Stomach smooth muscle (tissue), 2 donors: ENCODE measurements around the gene FBXO28.

Source experiments
- H3K27ac ChIP-seq: one replicate; pipeline ENCODE4 v1.7.0; 2013; ENCODE audit warnings: mild to moderate bottlenecking, low read length, inconsistent platforms
- H3K27me3 ChIP-seq, 2 donors: one replicate each; pipeline ENCODE4 v1.7.0; 2013; ENCODE audit warnings: low read length in 2 of 2; ENCODE audit not compliant: insufficient read depth in 2 of 2, control insufficient read depth in 1 of 2
- H3K36me3 ChIP-seq, 2 donors: one replicate each; pipeline ENCODE4 v1.7.0; 2013; ENCODE audit warnings: low read length in 2 of 2; ENCODE audit not compliant: control insufficient read depth in 2 of 2, insufficient read depth in 2 of 2
- H3K4me1 ChIP-seq: one replicate; pipeline ENCODE4 v1.7.0; 2013; ENCODE audit warnings: low read length; ENCODE audit not compliant: control insufficient read depth, insufficient read depth
- H3K4me3 ChIP-seq, 2 donors: one replicate each; pipeline ENCODE4 v1.7.0; 2013; ENCODE audit warnings: low read length in 2 of 2
- H3K9ac ChIP-seq, 2 donors: one replicate each; pipeline ENCODE4 v1.7.0; 2013; ENCODE audit warnings: low read length in 2 of 2, mild to moderate bottlenecking in 1 of 2
- H3K9me3 ChIP-seq, 2 donors: one replicate each; pipeline ENCODE4 v1.7.0; 2013; ENCODE audit warnings: low read length in 2 of 2; ENCODE audit not compliant: control insufficient read depth in 2 of 2
- donor health status: healthy.
- donor health status: Pancreatic carcinoma.

FBXO28 gene

GRCh38 chr1:224080115-224080774, 33.7 kb upstream of the FBXO28 start:
- Histone ChIP-seq H3K27ac (no peak overlapping the region), H3K4me3 (no peak overlapping the region), H3K4me1 (no peaks in the 10 kb centered on the region), H3K36me3 (no peaks in the 10 kb centered on the region), H3K27me3 (no peaks in the 10 kb centered on the region), H3K9ac (no peak overlapping the region), H3K9me3 (no peaks in the 10 kb centered on the region)

GRCh38 chr1:224081604-224082003, 32.3 kb upstream of the FBXO28 start:
- Histone ChIP-seq H3K9ac (no peak overlapping the region), H3K36me3 (no peaks in the 10 kb centered on the region), H3K27me3 (no peaks in the 10 kb centered on the region), H3K27ac (no peak overlapping the region), H3K9me3 (no peaks in the 10 kb centered on the region), H3K4me1 (no peaks in the 10 kb centered on the region), H3K4me3 (no peak overlapping the region)

- no peaks in the 10 kb centered on the region for H3K9me3 ChIP-seq
- no peaks in the 10 kb centered on the region for H3K4me1 ChIP-seq
- no peaks in the 10 kb centered on the region for H3K27me3 ChIP-seq
- no peak overlapping the region for H3K9ac ChIP-seq
- no peaks in the 10 kb centered on the region for H3K36me3 ChIP-seq
- no peak overlapping the region for H3K4me3 ChIP-seq
- no peak overlapping the region for H3K27ac ChIP-seq
Observed at GRCh38 chr1:224082146-224082545, 31.8 kb upstream of the FBXO28 start.

DNA sequence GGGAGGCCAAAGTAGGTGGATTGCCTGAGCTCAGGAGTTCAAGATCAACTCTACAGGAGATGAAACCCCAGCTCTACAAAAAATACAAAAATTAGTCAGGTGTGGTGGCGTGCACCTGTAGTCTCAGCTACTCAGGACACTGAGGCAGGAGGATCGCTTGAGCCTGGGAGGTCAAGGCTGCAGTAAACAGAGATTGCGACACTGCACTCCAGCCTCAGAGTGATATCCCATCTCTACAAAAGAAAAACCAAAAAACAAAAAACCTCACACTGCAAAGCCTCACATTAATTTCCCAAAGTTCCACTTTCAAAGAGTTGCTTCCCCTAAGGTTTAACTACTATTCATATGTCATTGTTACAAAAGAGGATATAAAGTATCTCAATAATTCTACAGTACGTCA, 29.0 kb upstream of the FBXO28 start:
- no peaks in the 10 kb centered on the region for H3K36me3 ChIP-seq
- H3K27me3 ChIP-seq = no peaks in the 10 kb centered on the region
- H3K9me3 ChIP-seq = no peaks in the 10 kb centered on the region
- no peak overlapping the region for H3K9ac ChIP-seq
- H3K27ac ChIP-seq = no peak overlapping the region
- no peak overlapping the region for H3K4me3 ChIP-seq
- no peaks in the 10 kb centered on the region for H3K4me1 ChIP-seq

DNA sequence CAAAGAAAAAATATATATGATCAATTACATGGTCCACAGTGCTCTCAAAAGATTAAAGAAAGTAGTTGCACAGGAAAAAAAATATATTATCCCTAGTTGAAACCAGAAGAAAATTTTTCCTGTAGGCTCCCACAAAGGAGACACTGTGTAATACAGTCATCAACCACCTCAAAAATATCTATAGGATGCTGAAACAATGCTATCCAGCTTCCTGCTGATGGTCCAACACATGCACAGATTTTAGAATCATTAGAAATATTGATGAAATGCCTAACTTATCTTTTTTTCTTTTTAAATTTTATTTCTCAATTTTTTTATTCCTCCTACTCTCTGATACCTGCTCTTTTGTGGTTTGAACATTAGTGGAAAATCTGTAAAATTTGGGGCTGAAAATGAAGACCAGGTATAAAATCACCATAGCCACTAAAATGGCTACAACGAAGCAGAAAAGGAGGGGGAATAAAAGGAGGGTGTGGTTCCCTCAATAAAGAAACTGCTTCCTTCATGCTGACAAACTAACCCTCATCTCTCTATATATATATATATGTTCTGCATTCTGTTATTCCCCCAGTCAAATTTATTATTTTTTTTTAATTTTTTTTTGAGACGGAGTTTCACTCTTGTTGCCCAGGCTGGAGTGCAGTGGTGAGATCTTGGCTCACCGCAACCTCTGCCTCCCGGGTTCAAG, 28.3 kb upstream of the FBXO28 start:
- Histone ChIP-seq H3K4me1 (no peaks in the 10 kb centered on the region), H3K27me3 (no peaks in the 10 kb centered on the region), H3K9me3 (no peaks in the 10 kb centered on the region), H3K27ac (no peak overlapping the region), H3K9ac (no peak overlapping the region), H3K4me3 (no peak overlapping the region), H3K36me3 (no peaks in the 10 kb centered on the region)

DNA sequence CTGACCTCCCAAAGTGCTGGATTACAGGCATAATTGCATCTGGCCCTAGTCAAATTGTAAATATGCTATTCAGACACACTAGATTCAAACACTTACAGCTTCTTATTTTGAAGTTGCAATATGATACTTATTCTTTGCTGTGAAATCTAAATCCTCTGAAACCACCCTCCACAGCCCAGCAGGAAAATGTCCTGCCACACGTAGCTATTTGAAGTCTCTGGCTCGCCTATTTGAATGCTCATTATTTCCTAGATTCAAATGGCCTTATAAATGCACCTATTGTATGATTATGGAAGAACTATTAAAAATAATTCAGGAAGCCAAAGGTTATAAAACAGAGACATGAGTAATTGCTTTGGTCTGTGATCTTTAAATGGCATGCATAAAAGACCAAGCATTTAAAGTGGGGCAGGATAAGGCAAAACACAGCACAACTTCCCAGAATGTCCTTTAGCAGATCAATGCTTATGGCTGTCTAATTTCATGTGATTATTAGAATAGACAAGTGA, 26.6 kb upstream of the FBXO28 start:
- H3K9me3 ChIP-seq = no peaks in the 10 kb centered on the region
- no peaks in the 10 kb centered on the region for H3K27me3 ChIP-seq
- H3K27ac ChIP-seq = no peak overlapping the region
- no peak overlapping the region for H3K9ac ChIP-seq
- no peak overlapping the region for H3K4me3 ChIP-seq
- no peaks in the 10 kb centered on the region for H3K36me3 ChIP-seq
- no peaks in the 10 kb centered on the region for H3K4me1 ChIP-seq

GRCh38 chr1:224089583-224089982, 24.3 kb upstream of the FBXO28 start:
- H3K36me3 ChIP-seq = no peaks in the 10 kb centered on the region
- no peaks in the 10 kb centered on the region for H3K4me1 ChIP-seq
- no peak overlapping the region for H3K9ac ChIP-seq
- no peak overlapping the region for H3K4me3 ChIP-seq
- no peaks in the 10 kb centered on the region for H3K27me3 ChIP-seq
- no peaks in the 10 kb centered on the region for H3K9me3 ChIP-seq
- H3K27ac ChIP-seq = no peak overlapping the region

GRCh38 chr1:224090116-224090515, 23.8 kb upstream of the FBXO28 start:
- Histone ChIP-seq H3K4me1 (no peaks in the 10 kb centered on the region), H3K27ac (no peak overlapping the region), H3K9ac (no peak overlapping the region), H3K27me3 (no peaks in the 10 kb centered on the region), H3K9me3 (no peaks in the 10 kb centered on the region), H3K36me3 (no peaks in the 10 kb centered on the region), H3K4me3 (no peak overlapping the region)

DNA sequence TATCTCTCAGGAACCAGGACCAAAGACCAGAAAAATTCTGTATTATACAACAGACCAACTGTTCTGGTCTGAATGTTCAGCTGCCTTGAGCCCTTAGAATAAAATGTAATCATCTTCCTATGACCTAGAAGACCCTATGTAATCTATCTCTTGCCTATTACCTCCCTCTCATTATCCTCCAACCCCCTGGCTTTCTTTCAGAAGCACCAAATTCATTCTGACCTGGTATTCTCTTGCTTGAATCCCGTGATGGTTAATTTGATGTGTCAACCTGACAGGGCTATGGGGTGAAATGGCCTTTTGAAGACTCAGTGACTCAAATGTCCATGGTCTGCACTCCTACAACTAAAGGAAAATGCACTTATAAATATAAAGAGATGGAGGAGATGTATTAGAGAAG, 21.8 kb upstream of the FBXO28 start:
- Histone ChIP-seq H3K27ac (no peak overlapping the region), H3K27me3 (no peaks in the 10 kb centered on the region), H3K4me1 (no peaks in the 10 kb centered on the region), H3K9me3 (no peaks in the 10 kb centered on the region), H3K4me3 (no peak overlapping the region), H3K36me3 (no peaks in the 10 kb centered on the region), H3K9ac (no peak overlapping the region)

DNA sequence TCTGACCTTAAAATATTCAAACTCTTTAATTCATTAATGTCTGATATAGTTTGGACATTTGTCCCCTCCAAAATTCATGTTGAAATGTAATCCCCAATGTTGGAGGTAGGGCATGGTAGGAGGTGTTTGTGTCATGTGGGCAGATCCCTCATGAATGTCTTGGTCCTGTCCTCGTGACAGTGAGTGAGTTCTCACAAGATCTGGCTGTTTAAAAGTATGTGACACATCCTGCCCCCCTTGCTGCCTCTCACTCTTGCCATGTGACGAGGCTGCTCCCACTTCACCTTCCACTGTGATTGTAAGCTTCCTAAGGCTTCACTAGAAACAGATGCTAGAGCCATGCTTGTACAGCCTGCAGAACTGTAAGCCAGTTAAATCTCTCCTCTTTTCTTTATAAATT, 21.3 kb upstream of the FBXO28 start:
- Histone ChIP-seq H3K27ac (no peak overlapping the region), H3K36me3 (no peaks in the 10 kb centered on the region), H3K4me3 (no peak overlapping the region), H3K9me3 (no peaks in the 10 kb centered on the region), H3K9ac (no peak overlapping the region), H3K4me1 (no peaks in the 10 kb centered on the region), H3K27me3 (no peaks in the 10 kb centered on the region)

DNA sequence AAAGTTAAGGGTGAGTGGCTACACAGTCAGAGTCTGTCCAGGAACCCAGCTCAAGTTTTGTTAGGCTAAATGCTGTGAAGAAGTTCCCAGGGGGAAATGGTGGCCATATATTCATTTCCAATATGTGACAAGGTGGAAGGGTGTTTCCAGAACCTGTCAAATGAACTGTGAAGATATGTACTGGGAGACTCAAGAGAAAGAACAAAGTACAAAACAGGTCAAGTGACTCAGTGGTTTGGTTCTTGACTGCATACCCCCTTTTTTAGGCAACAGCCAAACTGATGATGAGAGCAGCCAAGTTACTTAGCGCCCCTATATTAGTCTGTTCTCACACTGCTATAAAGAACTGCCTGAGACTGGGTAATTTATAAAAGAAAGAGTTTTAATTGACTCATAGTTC, 18.6 kb upstream of the FBXO28 start:
- H3K9ac ChIP-seq = no peak overlapping the region
- H3K27ac ChIP-seq = no peak overlapping the region
- no peak overlapping the region for H3K4me3 ChIP-seq
- H3K9me3 ChIP-seq = no peaks in the 10 kb centered on the region
- no peaks in the 10 kb centered on the region for H3K4me1 ChIP-seq
- H3K36me3 ChIP-seq = no peaks in the 10 kb centered on the region
- no peaks in the 10 kb centered on the region for H3K27me3 ChIP-seq
